GM10847 (cell line): ENCODE measurements around the gene LATS2.
A peak's percentile ranks its signal among the peaks of the same experiment; 100 is the strongest.

Experiments
- POLR2A ChIP-seq: IDR thresholded peaks from 2 replicates; pipeline ENCODE4 v1.6.1; 2011; ENCODE audit not compliant: insufficient read length; ENCODE audit errors: extremely low read depth

Gene LATS2

DNA sequence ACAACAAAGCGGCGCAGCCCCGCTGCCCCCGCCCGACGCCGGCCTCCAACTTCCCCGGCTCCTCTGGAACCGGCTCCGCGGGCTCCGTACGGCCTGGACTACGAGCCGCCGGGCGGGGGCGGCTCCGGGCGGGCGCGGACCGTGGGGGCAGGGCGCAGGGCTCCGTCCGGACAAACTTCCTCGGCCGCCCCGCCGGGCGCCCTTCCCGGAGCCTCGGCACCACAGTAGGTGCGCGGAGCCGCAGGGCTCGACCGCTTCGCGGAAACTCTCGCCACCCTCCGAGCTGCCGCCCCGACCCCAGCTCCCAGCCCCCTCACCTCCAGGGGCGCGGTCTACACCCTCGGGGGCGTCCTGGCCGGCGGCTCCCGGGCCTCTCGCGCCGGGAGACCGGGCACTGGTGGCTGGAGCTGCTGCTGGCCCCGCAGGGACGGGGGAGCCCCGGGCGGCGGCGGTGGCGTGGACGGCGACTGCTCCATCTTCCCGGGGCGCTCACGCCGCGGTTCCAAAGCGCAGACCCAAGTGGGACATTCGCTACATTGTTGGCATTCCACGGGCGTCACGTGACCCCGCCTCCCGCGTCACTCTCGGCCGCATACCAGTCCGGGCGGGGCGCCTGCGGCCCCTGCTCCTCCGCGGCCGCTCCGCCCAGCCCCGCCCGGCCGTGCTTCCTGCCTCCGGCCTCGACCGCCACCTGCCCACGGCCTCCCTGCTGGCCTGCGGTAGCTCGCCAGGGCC is at the start of gene LATS2:
Gene LATS2, minus strand, starts transcription at position 558 of the 735 bp plus-strand sequence. CDS start 15,560 bp downstream, outside the sequence.
- TF ChIP-seq POLR2A: peak; percentile 19

- TF ChIP-seq POLR2A: no peak
Measured at GRCh38 chr13:21109168-21109567, 47.8 kb upstream of the LATS2 start.

- no peak for TF ChIP-seq POLR2A
Measured at GRCh38 chr13:21106089-21106488, 44.7 kb upstream of the LATS2 start.

DNA sequence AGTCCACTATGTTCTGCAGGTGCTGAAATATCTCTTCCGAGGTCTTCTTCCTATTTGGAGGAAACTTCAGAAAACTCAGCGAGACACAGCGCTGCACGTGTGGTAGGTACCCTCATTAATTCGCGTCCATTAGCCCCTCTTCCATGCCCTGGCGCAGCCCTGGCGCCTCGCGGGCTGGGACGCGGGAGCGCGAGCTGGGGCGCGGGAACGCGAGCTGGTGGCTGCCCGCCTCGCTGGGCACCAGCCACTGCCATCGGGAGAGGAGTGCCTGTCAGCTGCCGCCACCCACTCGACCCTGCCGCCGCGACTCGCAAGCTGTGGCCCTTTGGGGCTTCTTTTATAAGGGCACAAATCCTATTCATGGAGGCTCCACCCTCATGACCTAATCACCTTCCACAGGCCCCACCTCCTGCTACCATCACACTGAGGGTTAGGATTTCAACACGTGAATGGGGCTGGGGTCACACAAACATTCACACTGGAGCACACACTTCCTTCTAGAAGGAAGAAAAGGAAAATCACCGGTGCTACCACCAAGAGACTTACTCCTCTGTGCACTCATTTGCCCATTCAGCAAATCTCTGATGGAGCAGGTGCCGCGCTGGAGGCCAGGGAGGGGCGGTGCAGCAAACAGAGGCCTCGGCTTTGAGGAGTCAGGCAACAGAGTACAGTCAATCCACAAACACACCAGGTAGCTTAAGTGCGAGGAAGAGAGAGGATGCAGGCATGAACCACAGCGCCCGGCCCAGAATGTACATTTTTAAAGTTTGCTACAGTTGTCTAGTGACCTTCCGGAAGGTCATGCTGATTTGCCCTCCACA is 43.0 kb upstream of the LATS2 start:
- no peak for TF ChIP-seq POLR2A

GRCh38 chr13:21101865-21102576 is 40.6 kb upstream of the LATS2 start:
- no peak for TF ChIP-seq POLR2A

DNA sequence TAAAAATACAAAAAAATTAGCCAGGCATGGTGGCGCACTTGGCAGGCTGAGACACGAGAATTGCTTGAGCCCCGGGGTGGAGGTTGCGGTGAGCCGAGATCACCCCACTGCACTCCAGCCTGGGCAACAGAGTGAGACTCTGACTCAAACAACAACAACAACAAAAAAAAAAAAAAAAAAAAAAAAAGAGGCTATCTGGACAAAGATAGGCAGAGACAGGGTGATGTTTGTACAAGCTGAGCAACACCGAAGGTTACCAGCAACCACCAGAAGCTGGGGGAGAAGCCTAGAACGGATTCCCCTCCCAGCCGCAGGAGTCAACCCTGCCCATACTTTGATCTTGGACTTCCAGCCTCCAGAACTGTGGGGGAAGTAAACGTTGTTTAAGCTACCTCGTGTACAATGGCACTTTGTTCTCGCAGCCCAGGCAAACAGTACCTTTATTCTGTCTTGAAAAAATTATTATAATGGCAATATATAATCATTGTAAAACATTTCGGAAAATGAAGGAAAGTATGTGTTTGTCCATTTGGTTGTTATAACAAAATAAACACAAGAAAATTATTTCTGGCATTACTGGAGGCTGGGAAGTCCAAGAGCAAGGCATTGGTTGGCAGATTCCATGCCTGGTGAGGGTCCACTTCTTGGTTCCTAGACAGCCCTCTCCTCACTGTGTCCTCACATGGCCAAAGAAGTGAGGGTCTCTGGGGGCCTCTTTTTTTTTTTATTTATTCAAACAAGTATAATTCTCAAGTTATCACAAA is 39.8 kb upstream of the LATS2 start:
- no peak for TF ChIP-seq POLR2A

GRCh38 chr13:21100211-21100610 is 38.8 kb upstream of the LATS2 start:
- no peak for TF ChIP-seq POLR2A

- TF ChIP-seq POLR2A: no peak
Measured at GRCh38 chr13:21095311-21095710, 33.9 kb upstream of the LATS2 start.

DNA sequence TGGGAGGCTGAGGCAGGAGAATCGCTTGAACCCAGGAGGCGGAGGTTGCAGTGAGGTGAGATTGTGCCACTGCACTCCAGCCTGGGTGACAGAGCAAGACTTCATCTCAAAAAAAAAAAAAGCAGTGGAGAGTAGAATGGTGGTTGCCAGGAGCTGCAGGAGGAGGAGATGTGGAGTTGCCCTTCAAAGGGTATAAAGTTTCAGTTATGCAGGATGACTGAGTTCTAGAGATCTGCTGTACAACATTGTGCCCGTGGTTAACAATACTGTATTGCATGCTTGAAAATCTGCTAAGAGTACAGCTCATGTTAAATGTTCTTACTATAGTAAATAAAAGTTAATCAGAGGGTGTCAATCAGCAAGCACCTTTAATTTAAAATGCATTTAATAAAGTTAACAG is 28.4 kb upstream of the LATS2 start:
- no peak for TF ChIP-seq POLR2A

GRCh38 chr13:21088534-21088933 is 27.1 kb upstream of the LATS2 start:
- TF ChIP-seq POLR2A: no peak

DNA sequence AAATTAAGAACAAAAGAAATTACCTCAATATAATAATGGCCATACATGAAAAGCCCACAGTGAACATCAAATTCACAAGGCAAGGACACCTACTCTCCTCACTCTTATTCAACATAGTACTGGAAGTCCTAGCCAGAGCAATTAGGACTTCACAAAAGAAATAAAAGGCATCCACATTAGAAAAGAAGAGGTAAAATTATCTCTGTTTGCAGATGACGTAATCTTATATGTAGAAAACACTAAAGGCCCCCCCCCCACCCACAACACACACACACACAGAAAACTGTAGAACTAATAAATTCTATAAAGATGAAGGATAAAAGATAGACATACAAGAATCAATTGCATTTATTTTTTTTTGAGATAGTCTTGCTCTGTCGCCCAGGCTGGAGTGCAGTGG is 25.5 kb upstream of the LATS2 start:
- no peak for TF ChIP-seq POLR2A

DNA sequence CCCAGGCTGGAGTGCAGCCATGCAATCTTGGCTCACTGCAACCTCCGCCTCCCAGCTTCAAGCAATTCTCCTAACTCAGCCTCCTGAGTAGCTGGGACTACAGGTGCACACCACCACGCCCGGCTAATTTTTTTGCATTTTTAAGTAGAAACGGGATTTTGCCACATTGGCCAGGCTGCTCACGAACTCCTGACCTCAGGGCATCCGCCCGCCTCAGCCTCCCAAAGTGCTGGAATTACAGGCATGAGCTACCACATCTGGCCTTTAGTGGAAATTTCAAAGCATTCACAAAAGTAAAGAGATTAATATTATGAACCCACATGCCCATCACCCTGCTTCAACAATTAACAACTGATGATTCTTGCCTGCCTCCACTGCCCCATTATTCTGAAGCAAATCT is 20.5 kb upstream of the LATS2 start:
- TF ChIP-seq POLR2A: no peak

DNA sequence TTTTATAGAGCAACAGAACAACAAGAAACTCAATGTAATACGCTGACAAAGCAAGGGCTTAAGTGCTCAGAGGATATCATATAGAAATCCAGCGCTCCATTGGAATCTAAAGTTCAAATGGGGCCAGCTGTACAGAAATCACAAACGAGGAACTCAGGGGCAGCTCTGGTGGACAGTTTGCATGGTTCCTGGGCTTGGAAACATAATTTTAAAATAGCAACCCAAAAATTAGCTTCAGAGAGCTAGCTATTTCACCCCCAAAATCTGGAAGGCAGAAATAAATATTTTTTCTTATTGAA is 19.2 kb upstream of the LATS2 start:
- TF ChIP-seq POLR2A: no peak

DNA sequence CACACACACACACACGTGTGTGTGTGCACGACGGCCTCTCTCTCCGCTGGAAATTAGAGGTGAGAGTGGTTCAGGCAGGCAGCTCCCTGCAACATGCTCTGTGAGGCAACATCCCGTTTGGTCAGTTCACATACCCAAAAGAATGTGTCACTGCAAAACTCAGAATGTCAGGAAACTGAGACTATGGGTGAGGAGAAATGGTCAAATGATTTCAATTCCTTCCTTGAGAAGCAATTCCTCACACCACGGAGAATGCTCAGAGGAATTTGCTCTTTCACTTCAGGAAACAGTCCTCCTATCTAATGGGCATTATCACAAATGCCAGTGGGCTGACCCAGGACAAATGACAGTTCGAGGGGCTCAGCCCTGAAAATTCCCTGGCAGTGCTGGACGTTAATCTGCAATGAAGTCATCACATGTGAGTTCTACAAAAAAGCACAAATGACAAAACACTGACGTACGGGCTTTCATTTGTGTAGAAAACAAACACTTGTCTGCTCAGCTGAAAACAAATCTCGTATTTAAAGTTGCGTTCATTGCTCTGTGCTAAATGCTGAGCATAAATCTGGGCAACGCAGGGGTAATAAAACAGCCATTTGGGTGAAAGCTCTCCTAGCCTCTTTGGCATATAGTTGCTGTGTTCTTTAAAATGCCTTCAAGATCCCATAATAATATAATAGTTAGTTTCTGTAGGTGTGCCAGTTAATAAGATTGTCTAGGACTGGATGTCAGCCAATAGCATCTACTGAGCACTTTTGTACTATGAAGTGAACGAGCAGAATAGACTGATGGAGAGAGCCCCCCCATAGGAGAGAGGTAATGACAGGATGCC is 18.6 kb upstream of the LATS2 start:
- no peak for TF ChIP-seq POLR2A

DNA sequence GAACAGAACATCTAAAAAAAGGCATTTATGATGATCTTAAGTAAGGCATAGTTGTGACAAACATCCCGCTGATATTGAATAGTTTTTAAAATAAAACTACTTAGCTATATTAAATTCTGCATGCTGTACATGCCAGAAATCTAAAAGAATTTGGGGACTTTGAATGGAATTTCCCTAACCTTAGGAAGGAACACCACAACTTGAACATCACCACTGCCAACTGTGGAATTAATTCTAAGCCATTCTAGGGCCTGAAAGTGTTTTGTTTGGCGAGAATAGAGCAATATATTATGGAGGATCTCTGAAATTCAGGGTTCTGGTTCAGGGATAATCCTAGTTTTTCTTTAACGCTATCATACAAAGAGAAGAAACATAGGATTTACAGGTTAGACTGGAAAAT is 17.8 kb upstream of the LATS2 start:
- no peak for TF ChIP-seq POLR2A

- no peak for TF ChIP-seq POLR2A
Measured at GRCh38 chr13:21078501-21078900, 17.1 kb upstream of the LATS2 start.
